Erythroblast (primary cell): ENCODE data around the gene KLF2.

Source experiments
- GATA1 ChIP-seq: IDR thresholded peaks from 2 replicates; pipeline ENCODE4 v1.6.1; 2011; ENCODE audit warnings: low read depth, mild to moderate bottlenecking, control low read depth, low read length, moderate library complexity
- POLR2A ChIP-seq: IDR thresholded peaks from 2 replicates; pipeline ENCODE4 v1.6.1; 2011; ENCODE audit warnings: mild to moderate bottlenecking, low read length

DNA sequence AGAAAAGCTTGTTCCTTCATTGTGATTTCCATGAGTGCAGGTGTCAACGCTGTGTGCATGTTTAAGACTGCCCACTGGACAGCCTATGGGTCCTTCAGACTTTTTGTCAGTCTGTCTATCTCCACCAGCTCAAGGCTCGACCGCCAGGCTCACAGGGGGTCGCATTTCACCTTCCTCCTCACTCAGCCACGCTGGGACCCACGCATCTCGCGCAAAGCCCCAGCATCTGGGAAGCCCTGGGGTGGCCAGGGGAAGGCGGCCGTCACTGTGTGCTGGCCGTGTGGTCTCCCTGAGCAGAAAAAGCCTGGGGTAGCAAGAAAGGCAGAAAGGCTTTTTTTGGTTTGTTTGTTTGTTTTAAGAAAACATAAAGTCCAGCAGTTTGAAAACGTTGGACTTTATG lies 48.5 kb downstream of the KLF2 start:
- TF ChIP-seq POLR2A (no peak), GATA1 (no peak)
